IMR-90 (cell line): ENCODE data around the gene CAPN8. TPM values are rescaled to one million over a fixed set of nuclear protein-coding genes. Genes with fewer than 3 reads are reported as not detected.

Experiments used
- ATAC-seq: fragments of 200-7000 bp; cut with Tn5 transposase; 2 replicates; pipeline ENCODE4 v1.9.1; 2020; ENCODE audit warnings: low read depth, mild to moderate bottlenecking, moderate library complexity
- BruUV-seq: library from RNA; stranded (reverse); fragments of 400-500 nt; replicated peaks from 2 replicates; lab custom pipeline; 2021; lab: Mats Ljungman, UMichigan
- CTCF ChIA-PET: fragments of 300-600 bp; formaldehyde crosslinking; extraction: SDS; loops from one replicate; lab custom pipeline; 2021; ENCODE audit warnings: antibody characterized with exemption; lab: Yijun Ruan, JAX
- POLR2A ChIA-PET: fragments of 300-600 bp; sonication (Branson Sonifier 250); formaldehyde crosslinking; loops from one replicate; lab custom pipeline; 2022; ENCODE audit warnings: antibody characterized with exemption; ENCODE audit not compliant: unreplicated experiment; lab: Charles Lee
- DNase-seq: peaks from one replicate; pipeline ENCODE4 v3.0.0; 2013
- H2AFZ ChIP-seq: replicated peaks from 2 replicates; pipeline ENCODE3; 2013; ENCODE audit warnings: low read length, mild to moderate bottlenecking; ENCODE audit not compliant: poor library complexity
- H2AK5ac ChIP-seq: 2 replicates; pipeline ENCODE4 v1.6.1; 2013; ENCODE audit warnings: low read depth, low read length, inconsistent platforms
- H2AK9ac ChIP-seq: replicated peaks from 2 replicates; pipeline ENCODE3; 2013; ENCODE audit warnings: mild to moderate bottlenecking, low read depth, low read length, moderate library complexity; ENCODE audit not compliant: poor library complexity
- H2BK120ac ChIP-seq: 2 replicates; pipeline ENCODE4 v1.6.1; 2013; ENCODE audit warnings: low read depth, low read length, inconsistent platforms
- H2BK15ac ChIP-seq: 3 replicates; pipeline ENCODE4 v1.6.1; 2013; ENCODE audit warnings: low read depth, low read length, inconsistent platforms
- H2BK20ac ChIP-seq: 2 replicates; pipeline ENCODE4 v1.6.1; 2013; ENCODE audit warnings: low read depth, mild to moderate bottlenecking, inconsistent platforms, low read length, moderate library complexity
- H2BK5ac ChIP-seq: 2 replicates; pipeline ENCODE4 v1.6.1; 2013; ENCODE audit warnings: mild to moderate bottlenecking, low read depth, low read length, inconsistent platforms; ENCODE audit not compliant: poor library complexity, severe bottlenecking
- H3K14ac ChIP-seq: replicated peaks from 2 replicates; pipeline ENCODE4 v1.6.1; 2013; ENCODE audit warnings: low read depth, low read length, inconsistent platforms
- H3K18ac ChIP-seq: 2 replicates; pipeline ENCODE4 v1.6.1; 2013; ENCODE audit warnings: low read depth, low read length, control low read depth
- H3K23ac ChIP-seq: 2 replicates; pipeline ENCODE4 v1.6.1; 2013; ENCODE audit warnings: low read depth, low read length, inconsistent platforms
- H3K27ac ChIP-seq: 2 replicates; pipeline ENCODE4 v1.5.1; 2013; ENCODE audit warnings: mild to moderate bottlenecking, control low read depth, low read length; ENCODE audit not compliant: insufficient read depth
- H3K27me3 ChIP-seq: 2 replicates; pipeline ENCODE4 v1.6.1; 2013; ENCODE audit warnings: low read length; ENCODE audit not compliant: control insufficient read depth, insufficient read depth
- H3K36me3 ChIP-seq: 2 replicates; pipeline ENCODE4 v1.6.1; 2013; ENCODE audit warnings: low read length, mixed read lengths; ENCODE audit not compliant: control insufficient read depth, insufficient read depth
- H3K4ac ChIP-seq: 2 replicates; pipeline ENCODE4 v1.6.1; 2013; ENCODE audit warnings: low read depth, low read length, inconsistent platforms
- H3K4me1 ChIP-seq: 2 replicates; pipeline ENCODE4 v1.6.1; 2013; ENCODE audit warnings: low read length, mixed read lengths; ENCODE audit not compliant: control insufficient read depth, insufficient read depth
- H3K4me2 ChIP-seq: 2 replicates; pipeline ENCODE4 v1.6.1; 2013; ENCODE audit warnings: low read depth, mild to moderate bottlenecking, control low read depth, low read length, moderate library complexity
- H3K4me3 ChIP-seq: 2 replicates; pipeline ENCODE4 v1.5.1; 2013; ENCODE audit warnings: low read depth, mild to moderate bottlenecking, control low read depth, low read length, moderate library complexity; ENCODE audit not compliant: insufficient read depth
- H3K56ac ChIP-seq: 2 replicates; pipeline ENCODE4 v1.6.1; 2013; ENCODE audit warnings: low read length, inconsistent platforms; ENCODE audit not compliant: insufficient read depth; ENCODE audit errors: extremely low read depth
- H3K79me1 ChIP-seq, 2 experiments: 2 replicates each; pipeline ENCODE4 v1.6.1; 2013; ENCODE audit warnings: low read length in 2 of 2, inconsistent platforms in 1 of 2, low read depth in 1 of 2
- H3K9ac ChIP-seq: 2 replicates; pipeline ENCODE4 v1.6.1; 2013; ENCODE audit warnings: low read depth, low read length, control low read depth
- H3K9me1 ChIP-seq: 2 replicates; pipeline ENCODE4 v1.6.1; 2013; ENCODE audit warnings: low read length, inconsistent platforms; ENCODE audit not compliant: insufficient read depth
- H3K9me3 ChIP-seq: 2 replicates; pipeline ENCODE4 v1.6.1; 2013; ENCODE audit warnings: low read length; ENCODE audit not compliant: control insufficient read depth, insufficient read depth
- H4K20me1 ChIP-seq: 2 replicates; pipeline ENCODE4 v1.6.1; 2013; ENCODE audit warnings: low read length, inconsistent platforms; ENCODE audit not compliant: insufficient read depth
- H4K5ac ChIP-seq: 2 replicates; pipeline ENCODE4 v1.6.1; 2013; ENCODE audit warnings: mild to moderate bottlenecking, low read depth, low read length, control low read depth
- H4K8ac ChIP-seq, 2 experiments: 2 replicates each; pipeline ENCODE4 v1.6.1; 2013; ENCODE audit warnings: low read depth in 2 of 2, low read length in 2 of 2, control low read depth in 1 of 2, inconsistent platforms in 1 of 2
- H4K91ac ChIP-seq: 2 replicates; pipeline ENCODE4 v1.6.1; 2013; ENCODE audit warnings: low read depth, low read length, inconsistent platforms; ENCODE audit not compliant: insufficient read depth
- CEBPB ChIP-seq: IDR thresholded peaks from 2 replicates; pipeline ENCODE4 v1.6.1; 2012; ENCODE audit warnings: low read depth, low read length, improper control_type of control experiment
- FOS ChIP-seq: fragments of 150-350 bp; IDR thresholded peaks from 2 replicates; pipeline ENCODE4 v1.6.1; 2016; ENCODE audit warnings: low read depth, low read length
- MAFK ChIP-seq: IDR thresholded peaks from 2 replicates; pipeline ENCODE4 v1.6.1; 2012; ENCODE audit warnings: low read depth, low read length, improper control_type of control experiment
- MXI1 ChIP-seq: IDR thresholded peaks from 2 replicates; pipeline ENCODE4 v1.6.1; 2012; ENCODE audit warnings: low read depth, mild to moderate bottlenecking, low read length, moderate library complexity, borderline replicate concordance
- NFE2L2 ChIP-seq: fragments of 150-350 bp; IDR thresholded peaks from 2 replicates; pipeline ENCODE4 v1.6.1; 2016; ENCODE audit warnings: low read depth, mild to moderate bottlenecking, low read length
- POLR2A ChIP-seq: IDR thresholded peaks from 2 replicates; pipeline ENCODE4 v1.6.1; 2012; ENCODE audit warnings: mild to moderate bottlenecking, low read depth, low read length
- RCOR1 ChIP-seq: IDR thresholded peaks from 2 replicates; pipeline ENCODE4 v1.6.1; 2012; ENCODE audit warnings: mild to moderate bottlenecking, low read length, improper control_type of control experiment; ENCODE audit not compliant: insufficient replicate concordance
- SMC3 ChIP-seq: fragments of 150-350 bp; IDR thresholded peaks from 2 replicates; pipeline ENCODE4 v1.6.1; 2016; ENCODE audit warnings: low read depth, mild to moderate bottlenecking, antibody characterized with exemption, low read length, moderate library complexity
- WGBS, 2 experiments: methylation state at CpG; one replicate each; pipeline versions ENCODE4 v1.1.5 to v1.1.7; 2013; ENCODE audit warnings: missing lambda C conversion rate in 2 of 2; ENCODE audit not compliant: insufficient read length in 1 of 2; ENCODE audit errors: extremely low coverage in 2 of 2; 5-methylcytosine and 5-hydroxymethylcytosine counted together
- dilution Hi-C: fragments of 300-500 bp; cut with HindIII; formaldehyde crosslinking; loops from one replicate; pipeline ENCODE4 v1.14.3; 2018; ENCODE audit warnings: low sequenced_read_pairs; ENCODE audit not compliant: unreplicated experiment
- in situ Hi-C: fragments of 300-500 bp; cut with MboI; formaldehyde crosslinking; loops from 3 replicates; pipeline ENCODE4 v1.14.3; 2019; ENCODE audit warnings: low sequenced_read_pairs, inconsistent platforms, mixed read lengths
- intact Hi-C: fragments of 100-400 bp; cut with micrococcal nuclease; formaldehyde crosslinking; loops from 2 replicates; pipeline ENCODE4 v1.10.0; 2022
- polyA plus RNA-seq, 3 experiments: library from polyadenylated mRNA; depleted of rRNA; stranded (reverse); fragments of >200 nt; gene quantifications; 2 replicates each; pipeline ENCODE4 v1.2.3, GENCODE V29; 2012; ENCODE audit warnings: low replicate concordance in 1 of 3
- total RNA-seq: library from RNA; depleted of rRNA; stranded (reverse); fragments of >200 nt; gene quantifications from 2 replicates; pipeline ENCODE4 v1.2.3, GENCODE V29; 2012
- TF ChIP-seq, protein P1 (sequence below): conservative IDR thresholded peaks from 2 replicates; pipeline ENCODE4 v1.5.1; 2012; ENCODE audit warnings: mild to moderate bottlenecking, low read depth, low read length, improper control_type of control experiment
- TF ChIP-seq, protein P2 (sequence below): fragments of 150-350 bp; IDR thresholded peaks from 2 replicates; pipeline ENCODE4 v1.6.1; 2017; ENCODE audit warnings: mild to moderate bottlenecking, antibody characterized with exemption, low read length, low read depth

Gene CAPN8
- total and polyA plus RNA-seq, 2 of the 4 experiments (the other 2 are of a cell fraction): not detected

DNA sequence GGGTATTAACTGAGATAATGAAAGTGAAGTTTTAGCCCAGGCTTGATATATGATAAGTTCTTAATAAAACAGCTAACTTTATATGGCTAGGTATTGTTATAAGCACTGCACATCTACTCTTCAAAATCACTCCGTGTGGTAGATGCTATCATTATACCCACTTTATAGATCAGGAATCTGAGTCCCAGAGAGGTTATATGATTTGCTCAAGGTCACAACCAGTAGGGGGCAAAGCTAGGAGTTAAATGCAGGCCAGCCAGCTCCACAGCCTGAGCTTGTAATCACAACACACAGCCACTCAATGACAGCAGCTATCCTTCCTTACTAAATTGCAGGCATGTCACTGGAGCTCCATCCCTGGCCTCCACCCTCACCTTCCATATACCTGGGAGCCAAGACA is 115.8 kb downstream of the CAPN8 start:
- Histone ChIP-seq H2BK120ac (no peak overlapping the region), H2BK20ac (no peak overlapping the region), H3K18ac (no peak overlapping the region), H3K4me2 (no peak overlapping the region), H3K79me1 (no peaks in the 10 kb centered on the region), H3K9me3 (no peaks in the 10 kb centered on the region), H3K4ac (no peak overlapping the region), H3K23ac (no peak overlapping the region), H3K36me3 (no peaks in the 10 kb centered on the region), H2AFZ (no peak overlapping the region), H3K4me3 (no peak overlapping the region), H2BK5ac (no peak overlapping the region), H2BK15ac (no peak overlapping the region), H3K27ac (no peak overlapping the region), H3K9me1 (no peaks in the 10 kb centered on the region), H4K91ac (no peak overlapping the region), H4K20me1 (no peaks in the 10 kb centered on the region), H2AK9ac (no peak overlapping the region), H4K5ac (no peak overlapping the region), H3K14ac (no peak overlapping the region), H3K56ac (no peak overlapping the region), H4K8ac (no peak overlapping the region), H3K27me3 (peaks cover 20% of the 10 kb centered on the region), H2AK5ac (no peak overlapping the region), H3K9ac (no peak overlapping the region), H3K4me1 (no peaks in the 10 kb centered on the region)
- DNase-seq: no peak
- no TSS peak for BruUV-seq
- ChIA-PET POLR2A (no interaction called here), CTCF (no interaction called here)
- intact Hi-C loops (no loop called here), dilution Hi-C loops (no loop called here), in situ Hi-C loops (no loop called here)
- no CpG with 5 or more reads among the region's 1 CpG for WGBS, 2 experiments
- TF ChIP-seq FOS (no peak), NFE2L2 (no peak), MAFK (no peak), RCOR1 (no peak), POLR2A (no peak), MXI1 (no peak), CEBPB (no peak), SMC3 (no peak)
- TF ChIP-seq, protein P1, sequence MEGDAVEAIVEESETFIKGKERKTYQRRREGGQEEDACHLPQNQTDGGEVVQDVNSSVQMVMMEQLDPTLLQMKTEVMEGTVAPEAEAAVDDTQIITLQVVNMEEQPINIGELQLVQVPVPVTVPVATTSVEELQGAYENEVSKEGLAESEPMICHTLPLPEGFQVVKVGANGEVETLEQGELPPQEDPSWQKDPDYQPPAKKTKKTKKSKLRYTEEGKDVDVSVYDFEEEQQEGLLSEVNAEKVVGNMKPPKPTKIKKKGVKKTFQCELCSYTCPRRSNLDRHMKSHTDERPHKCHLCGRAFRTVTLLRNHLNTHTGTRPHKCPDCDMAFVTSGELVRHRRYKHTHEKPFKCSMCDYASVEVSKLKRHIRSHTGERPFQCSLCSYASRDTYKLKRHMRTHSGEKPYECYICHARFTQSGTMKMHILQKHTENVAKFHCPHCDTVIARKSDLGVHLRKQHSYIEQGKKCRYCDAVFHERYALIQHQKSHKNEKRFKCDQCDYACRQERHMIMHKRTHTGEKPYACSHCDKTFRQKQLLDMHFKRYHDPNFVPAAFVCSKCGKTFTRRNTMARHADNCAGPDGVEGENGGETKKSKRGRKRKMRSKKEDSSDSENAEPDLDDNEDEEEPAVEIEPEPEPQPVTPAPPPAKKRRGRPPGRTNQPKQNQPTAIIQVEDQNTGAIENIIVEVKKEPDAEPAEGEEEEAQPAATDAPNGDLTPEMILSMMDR: no peak
- TF ChIP-seq, protein P2, sequence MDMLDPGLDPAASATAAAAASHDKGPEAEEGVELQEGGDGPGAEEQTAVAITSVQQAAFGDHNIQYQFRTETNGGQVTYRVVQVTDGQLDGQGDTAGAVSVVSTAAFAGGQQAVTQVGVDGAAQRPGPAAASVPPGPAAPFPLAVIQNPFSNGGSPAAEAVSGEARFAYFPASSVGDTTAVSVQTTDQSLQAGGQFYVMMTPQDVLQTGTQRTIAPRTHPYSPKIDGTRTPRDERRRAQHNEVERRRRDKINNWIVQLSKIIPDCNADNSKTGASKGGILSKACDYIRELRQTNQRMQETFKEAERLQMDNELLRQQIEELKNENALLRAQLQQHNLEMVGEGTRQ: no peak
- no peak for ATAC-seq
